SU-DHL-6 (cell line): ENCODE results near the gene PPM1L.

Experiments used
- H2AFZ ChIP-seq: fragments of 200-600 bp; sonication (generic); 2 replicates; pipeline ENCODE4 v1.6.1; 2014; ENCODE audit warnings: low read depth, mild to moderate bottlenecking, moderate library complexity, mixed read lengths, antibody characterized with exemption, low read length; ENCODE audit not compliant: severe bottlenecking
- H3F3A ChIP-seq: fragments of 200-600 bp; shearing (Covaris generic); 2 replicates; pipeline ENCODE4 v1.6.0; 2016; ENCODE audit warnings: antibody characterized with exemption, mild to moderate bottlenecking; ENCODE audit not compliant: insufficient read depth
- H3K27ac ChIP-seq: fragments of 200-600 bp; sonication (generic); 2 replicates; pipeline ENCODE4 v1.5.1; 2016; ENCODE audit warnings: low read depth, mild to moderate bottlenecking, low read length, moderate library complexity, mixed read lengths
- H3K27me3 ChIP-seq: fragments of 200-600 bp; sonication (generic), shearing (Covaris generic); 2 replicates; pipeline ENCODE4 v1.6.0; 2014; ENCODE audit warnings: mild to moderate bottlenecking, low read length
- H3K36me3 ChIP-seq: fragments of 200-600 bp; sonication (generic); 2 replicates; pipeline ENCODE4 v1.6.1; 2014; ENCODE audit warnings: mild to moderate bottlenecking, low read length, mixed read lengths
- H3K4me2 ChIP-seq: fragments of 300-600, 200-600 bp; shearing (Covaris generic), sonication (generic); 2 replicates; pipeline ENCODE4 v1.6.0; 2014; ENCODE audit warnings: low read length, low read depth, mild to moderate bottlenecking; ENCODE audit not compliant: poor library complexity, severe bottlenecking
- H3K4me3 ChIP-seq: fragments of 200-600 bp; sonication (generic); 2 replicates; pipeline ENCODE4 v1.5.1; 2014; ENCODE audit warnings: antibody characterized with exemption, low read length, mild to moderate bottlenecking, mixed read lengths; ENCODE audit not compliant: insufficient read depth, poor library complexity, severe bottlenecking
- H3K79me2 ChIP-seq: fragments of 200-600 bp; sonication (generic); 2 replicates; pipeline ENCODE4 v1.6.1; 2014; ENCODE audit warnings: mild to moderate bottlenecking, low read length, moderate library complexity; ENCODE audit not compliant: insufficient read depth
- H3K9ac ChIP-seq: fragments of 200-600 bp; sonication (generic); 2 replicates; pipeline ENCODE4 v1.7.0; 2014; ENCODE audit warnings: mild to moderate bottlenecking, low read length
- H3K9me2 ChIP-seq: fragments of 200-600 bp; sonication (generic); replicated peaks from 2 replicates; pipeline ENCODE4 v1.6.1; 2014; ENCODE audit warnings: low read length; ENCODE audit not compliant: insufficient read depth
- H3K9me3 ChIP-seq: fragments of 200-600 bp; sonication (generic); 2 replicates; pipeline ENCODE4 v1.6.1; 2014; ENCODE audit warnings: low read length, mixed read lengths; ENCODE audit not compliant: insufficient read depth
- H4K20me1 ChIP-seq: fragments of 200-600 bp; sonication (generic); 2 replicates; pipeline ENCODE4 v1.6.1; 2014; ENCODE audit warnings: low read depth, mild to moderate bottlenecking, antibody characterized with exemption, low read length, moderate library complexity, mixed read lengths
- EZH2phosphoT487 ChIP-seq: fragments of 200-600 bp; sonication (generic), shearing (Covaris generic); conservative IDR thresholded peaks from 2 replicates; pipeline ENCODE4 v1.6.1; 2018; ENCODE audit warnings: mild to moderate bottlenecking, antibody characterized with exemption, low read length, moderate library complexity, mixed read lengths
- TF ChIP-seq, protein P1 (sequence below): fragments of 200-600 bp; sonication (generic); IDR thresholded peaks from one replicate; pipeline ENCODE4 v1.5.1; 2017; ENCODE audit warnings: antibody characterized with exemption, mild to moderate bottlenecking, low read length, moderate library complexity; ENCODE audit not compliant: insufficient read depth, poor library complexity, severe bottlenecking

PPM1L gene

GRCh38 chr3:161072751-161073150, 316.7 kb downstream of the PPM1L start:
- H3K79me2 ChIP-seq, result no peaks in the 10 kb centered on the region
- H3F3A ChIP-seq, result no peaks in the 10 kb centered on the region
- H2AFZ ChIP-seq, result no peak overlapping the region
- H3K9ac ChIP-seq, result no peak overlapping the region
- no peaks in the 10 kb centered on the region for H3K9me2 ChIP-seq
- TF ChIP-seq EZH2phosphoT487, result no peak
- TF ChIP-seq, protein P1, sequence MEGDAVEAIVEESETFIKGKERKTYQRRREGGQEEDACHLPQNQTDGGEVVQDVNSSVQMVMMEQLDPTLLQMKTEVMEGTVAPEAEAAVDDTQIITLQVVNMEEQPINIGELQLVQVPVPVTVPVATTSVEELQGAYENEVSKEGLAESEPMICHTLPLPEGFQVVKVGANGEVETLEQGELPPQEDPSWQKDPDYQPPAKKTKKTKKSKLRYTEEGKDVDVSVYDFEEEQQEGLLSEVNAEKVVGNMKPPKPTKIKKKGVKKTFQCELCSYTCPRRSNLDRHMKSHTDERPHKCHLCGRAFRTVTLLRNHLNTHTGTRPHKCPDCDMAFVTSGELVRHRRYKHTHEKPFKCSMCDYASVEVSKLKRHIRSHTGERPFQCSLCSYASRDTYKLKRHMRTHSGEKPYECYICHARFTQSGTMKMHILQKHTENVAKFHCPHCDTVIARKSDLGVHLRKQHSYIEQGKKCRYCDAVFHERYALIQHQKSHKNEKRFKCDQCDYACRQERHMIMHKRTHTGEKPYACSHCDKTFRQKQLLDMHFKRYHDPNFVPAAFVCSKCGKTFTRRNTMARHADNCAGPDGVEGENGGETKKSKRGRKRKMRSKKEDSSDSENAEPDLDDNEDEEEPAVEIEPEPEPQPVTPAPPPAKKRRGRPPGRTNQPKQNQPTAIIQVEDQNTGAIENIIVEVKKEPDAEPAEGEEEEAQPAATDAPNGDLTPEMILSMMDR, result no peak
- H3K36me3 ChIP-seq, result no peaks in the 10 kb centered on the region
- no peaks in the 10 kb centered on the region for H3K27me3 ChIP-seq
- H3K4me3 ChIP-seq, result no peak overlapping the region
- no peaks in the 10 kb centered on the region for H4K20me1 ChIP-seq
- no peak overlapping the region for H3K27ac ChIP-seq
- H3K4me2 ChIP-seq, result no peak overlapping the region
- H3K9me3 ChIP-seq, result no peaks in the 10 kb centered on the region

DNA sequence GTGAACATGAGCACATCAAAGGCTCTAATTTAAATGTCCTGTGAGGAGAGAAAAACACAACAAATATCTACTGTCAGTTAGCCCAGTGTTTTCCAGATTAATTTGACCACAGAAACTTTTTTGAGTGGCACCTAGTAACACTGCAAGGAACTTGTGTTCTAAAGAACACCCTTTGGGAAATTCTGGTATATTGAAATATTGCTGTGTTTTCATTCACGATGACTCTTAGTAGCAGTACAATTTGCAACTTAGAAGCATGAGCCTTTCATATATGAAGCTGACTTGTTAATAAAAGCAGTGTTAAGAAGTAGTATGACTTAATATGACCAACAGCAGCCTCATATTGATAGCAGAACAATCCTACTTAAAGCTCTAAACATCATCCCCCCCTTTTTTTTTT, 317.1 kb downstream of the PPM1L start:
- Histone ChIP-seq H3K27ac (no peak overlapping the region), H3K4me2 (no peak overlapping the region), H3K27me3 (no peaks in the 10 kb centered on the region), H3K36me3 (no peaks in the 10 kb centered on the region), H4K20me1 (no peaks in the 10 kb centered on the region), H3K79me2 (no peaks in the 10 kb centered on the region), H3K9ac (no peak overlapping the region), H3K4me3 (no peak overlapping the region), H2AFZ (no peak overlapping the region), H3F3A (no peaks in the 10 kb centered on the region), H3K9me2 (no peaks in the 10 kb centered on the region), H3K9me3 (no peaks in the 10 kb centered on the region)
- TF ChIP-seq, protein P1, result no peak
- TF ChIP-seq EZH2phosphoT487, result no peak

- Histone ChIP-seq H3K36me3 (no peaks in the 10 kb centered on the region), H3K4me2 (no peak overlapping the region), H2AFZ (no peak overlapping the region), H3K4me3 (no peak overlapping the region), H3K9me3 (no peaks in the 10 kb centered on the region), H3K27ac (no peak overlapping the region), H3K9ac (no peak overlapping the region), H4K20me1 (no peaks in the 10 kb centered on the region), H3K27me3 (no peaks in the 10 kb centered on the region), H3F3A (no peaks in the 10 kb centered on the region), H3K9me2 (no peaks in the 10 kb centered on the region), H3K79me2 (no peaks in the 10 kb centered on the region)
- TF ChIP-seq, protein P1, result no peak
- TF ChIP-seq EZH2phosphoT487, result no peak
These were observed 325.6 kb downstream of the PPM1L start for GRCh38 chr3:161081633-161082032.
